Measurements from ENCODE around the gene PARD3B. TPM values are rescaled to one million over a fixed set of nuclear protein-coding genes. Genes with fewer than 3 reads are reported as not detected.

The PARD3B gene
- total RNA-seq, 1 experiment from 2014 or later: 2.0 TPM

DNA sequence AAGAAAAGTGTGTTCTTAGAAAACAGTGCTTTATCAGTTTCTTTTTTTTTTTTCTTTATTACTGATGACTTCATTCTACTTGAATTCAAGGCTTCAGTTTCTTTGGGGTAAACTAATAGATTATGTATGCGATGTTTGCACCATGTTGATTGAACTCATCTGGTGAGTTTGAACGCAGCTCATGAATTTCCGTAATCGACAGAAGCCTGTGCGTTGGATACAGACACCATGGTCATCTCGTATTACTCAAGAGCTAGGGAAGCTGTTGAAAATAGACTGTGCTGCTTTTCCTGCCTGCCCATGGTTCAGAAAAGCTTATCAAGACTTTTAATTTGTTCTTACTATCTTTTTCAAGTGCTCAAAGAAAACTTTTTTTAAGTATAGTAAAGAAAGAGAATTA is 951.5 kb downstream of the PARD3B start:
- Histone ChIP-seq H3K9me2 (ENCODE audit: insufficient read depth) (no peaks in the 10 kb centered on the region), H3K36me3 (ENCODE audit: control insufficient read depth in 1 of 2, insufficient read depth in 2 of 2, low read length in 2 of 2) (no peaks in the 10 kb centered on the region), H3K27ac (ENCODE audit: low read depth, low read length) (no peak overlapping the region), H3K9ac (ENCODE audit: low read length) (no peak overlapping the region), H2AFZ (ENCODE audit: low read depth, low read length, poor library complexity, severe bottlenecking) (no peak overlapping the region), H3K9me3 (ENCODE audit: control insufficient read depth in 1 of 2, insufficient read depth in 1 of 2, low read depth in 1 of 2, low read length in 2 of 2) (no peaks in the 10 kb centered on the region), H3K4me3 (replicated peaks in 1 of 2; ENCODE audit: low read depth in 1 of 2, low read length in 2 of 2) (no peak overlapping the region), H3K4me2 (ENCODE audit: low read length) (no peak overlapping the region), H3K4me1 (ENCODE audit: control insufficient read depth in 1 of 2, insufficient read depth in 2 of 2, low read length in 2 of 2) (no peaks in the 10 kb centered on the region), H4K20me1 (ENCODE audit: insufficient read depth) (no peaks in the 10 kb centered on the region), H3K79me2 (ENCODE audit: insufficient read depth, low read length) (no peaks in the 10 kb centered on the region), H3K27me3 (ENCODE audit: insufficient read depth, low read length) (peaks cover 4% of the 10 kb centered on the region; the same call in 1 of the 2 replicates)
- DNase-seq (ENCODE audit: low read depth, low spot score) (no peak), ATAC-seq (no peak)
- RAD21 ChIA-PET (ENCODE audit: low non-redundant PET in 1 of 2, low total read pairs in 2 of 2, uncharacterized antibody in 2 of 2, unreplicated experiment in 2 of 2): no interaction called here
- CTCF ChIA-PET: no interaction called here
- POLR2A ChIA-PET: no interaction called here
- intact Hi-C loops (cut with micrococcal nuclease): no loop called here
- BruUV-seq (replicated peaks): no TSS peak
- TF ChIP-seq ZNF274 (IDR thresholded peaks at IDR 0.05; ENCODE audit: low read depth, low read length): no peak
- TF ChIP-seq ZFX (IDR thresholded peaks at IDR 0.05): no peak
- no peak for TF ChIP-seq SP1 (IDR thresholded peaks at IDR 0.05; ENCODE audit: low read depth)
- no peak for TF ChIP-seq JUND (IDR thresholded peaks at IDR 0.05)
- TF ChIP-seq FOSL1 (IDR thresholded peaks at IDR 0.05; ENCODE audit: low read depth): no peak
- TF ChIP-seq EGR1 (IDR thresholded peaks at IDR 0.05; ENCODE audit: low read depth): no peak

DNA sequence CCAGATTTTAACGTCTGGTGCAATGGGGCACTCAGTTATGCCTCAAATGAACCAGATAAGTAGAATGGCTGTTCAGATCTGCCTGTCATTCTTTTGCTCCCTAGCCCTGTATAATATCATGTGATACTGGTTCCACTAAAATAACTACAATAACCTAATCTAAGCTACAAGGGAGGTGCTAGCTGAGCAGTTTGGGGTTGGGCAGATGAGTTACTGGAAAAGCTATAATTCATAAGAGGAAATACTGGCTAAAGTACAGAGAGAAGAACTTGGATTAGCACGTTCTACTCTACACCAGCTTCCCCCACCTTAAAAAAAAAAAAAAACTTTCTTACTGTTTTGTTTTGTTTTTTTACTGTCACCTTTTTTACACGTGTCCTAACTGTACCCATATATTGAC is 953.7 kb downstream of the PARD3B start:
- no peaks in the 10 kb centered on the region for H3K9me2 ChIP-seq (ENCODE audit: insufficient read depth)

More for the DNA sequence above, 953.7 kb downstream of the PARD3B start:
- Histone ChIP-seq H3K9ac (ENCODE audit: low read length) (no peak overlapping the region), H3K9me3 (ENCODE audit: control insufficient read depth in 1 of 2, insufficient read depth in 1 of 2, low read depth in 1 of 2, low read length in 2 of 2) (no peaks in the 10 kb centered on the region), H3K4me1 (ENCODE audit: control insufficient read depth in 1 of 2, insufficient read depth in 2 of 2, low read length in 2 of 2) (no peaks in the 10 kb centered on the region), H3K79me2 (ENCODE audit: insufficient read depth, low read length) (no peaks in the 10 kb centered on the region), H3K27ac (ENCODE audit: low read depth, low read length) (no peak overlapping the region), H3K4me3 (replicated peaks in 1 of 2; ENCODE audit: low read depth in 1 of 2, low read length in 2 of 2) (no peak overlapping the region), H3K4me2 (ENCODE audit: low read length) (no peak overlapping the region), H4K20me1 (ENCODE audit: insufficient read depth) (no peaks in the 10 kb centered on the region), H2AFZ (ENCODE audit: low read depth, low read length, poor library complexity, severe bottlenecking) (no peak overlapping the region), H3K36me3 (ENCODE audit: control insufficient read depth in 1 of 2, insufficient read depth in 2 of 2, low read length in 2 of 2) (no peaks in the 10 kb centered on the region), H3K27me3 (ENCODE audit: insufficient read depth, low read length) (peaks cover 4% of the 10 kb centered on the region; the same call in 1 of the 2 replicates)
- RAD21 ChIA-PET (ENCODE audit: low non-redundant PET in 1 of 2, low total read pairs in 2 of 2, uncharacterized antibody in 2 of 2, unreplicated experiment in 2 of 2): no interaction called here
- BruUV-seq (replicated peaks): no TSS peak
- DNase-seq (ENCODE audit: low read depth, low spot score) (no peak), ATAC-seq (no peak)
- TF ChIP-seq, protein P1, sequence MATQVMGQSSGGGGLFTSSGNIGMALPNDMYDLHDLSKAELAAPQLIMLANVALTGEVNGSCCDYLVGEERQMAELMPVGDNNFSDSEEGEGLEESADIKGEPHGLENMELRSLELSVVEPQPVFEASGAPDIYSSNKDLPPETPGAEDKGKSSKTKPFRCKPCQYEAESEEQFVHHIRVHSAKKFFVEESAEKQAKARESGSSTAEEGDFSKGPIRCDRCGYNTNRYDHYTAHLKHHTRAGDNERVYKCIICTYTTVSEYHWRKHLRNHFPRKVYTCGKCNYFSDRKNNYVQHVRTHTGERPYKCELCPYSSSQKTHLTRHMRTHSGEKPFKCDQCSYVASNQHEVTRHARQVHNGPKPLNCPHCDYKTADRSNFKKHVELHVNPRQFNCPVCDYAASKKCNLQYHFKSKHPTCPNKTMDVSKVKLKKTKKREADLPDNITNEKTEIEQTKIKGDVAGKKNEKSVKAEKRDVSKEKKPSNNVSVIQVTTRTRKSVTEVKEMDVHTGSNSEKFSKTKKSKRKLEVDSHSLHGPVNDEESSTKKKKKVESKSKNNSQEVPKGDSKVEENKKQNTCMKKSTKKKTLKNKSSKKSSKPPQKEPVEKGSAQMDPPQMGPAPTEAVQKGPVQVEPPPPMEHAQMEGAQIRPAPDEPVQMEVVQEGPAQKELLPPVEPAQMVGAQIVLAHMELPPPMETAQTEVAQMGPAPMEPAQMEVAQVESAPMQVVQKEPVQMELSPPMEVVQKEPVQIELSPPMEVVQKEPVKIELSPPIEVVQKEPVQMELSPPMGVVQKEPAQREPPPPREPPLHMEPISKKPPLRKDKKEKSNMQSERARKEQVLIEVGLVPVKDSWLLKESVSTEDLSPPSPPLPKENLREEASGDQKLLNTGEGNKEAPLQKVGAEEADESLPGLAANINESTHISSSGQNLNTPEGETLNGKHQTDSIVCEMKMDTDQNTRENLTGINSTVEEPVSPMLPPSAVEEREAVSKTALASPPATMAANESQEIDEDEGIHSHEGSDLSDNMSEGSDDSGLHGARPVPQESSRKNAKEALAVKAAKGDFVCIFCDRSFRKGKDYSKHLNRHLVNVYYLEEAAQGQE (IDR thresholded peaks at IDR 0.05; ENCODE audit: low read depth): no peak
- TF ChIP-seq, protein P2, sequence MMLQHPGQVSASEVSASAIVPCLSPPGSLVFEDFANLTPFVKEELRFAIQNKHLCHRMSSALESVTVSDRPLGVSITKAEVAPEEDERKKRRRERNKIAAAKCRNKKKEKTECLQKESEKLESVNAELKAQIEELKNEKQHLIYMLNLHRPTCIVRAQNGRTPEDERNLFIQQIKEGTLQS (IDR thresholded peaks at IDR 0.05): no peak
- TF ChIP-seq JUND (IDR thresholded peaks at IDR 0.05) (no peak), ZNF274 (IDR thresholded peaks at IDR 0.05; ENCODE audit: low read depth, low read length) (no peak), YY1 (IDR thresholded peaks at IDR 0.05; ENCODE audit: extremely low read depth, insufficient replicate concordance, low read depth, low read length) (no peak), RAD21 (IDR thresholded peaks at IDR 0.05; ENCODE audit: low read depth) (no peak), EZH2 (IDR thresholded peaks at IDR 0.05) (no peak), TCF7L2 (IDR thresholded peaks at IDR 0.05; ENCODE audit: borderline replicate concordance, extremely low read depth, insufficient read depth, insufficient read length) (no peak), ZFX (IDR thresholded peaks at IDR 0.05) (no peak), SP1 (IDR thresholded peaks at IDR 0.05; ENCODE audit: low read depth) (no peak), FOSL1 (IDR thresholded peaks at IDR 0.05; ENCODE audit: low read depth) (no peak), CBX3 (IDR thresholded peaks at IDR 0.05; ENCODE audit: low read depth) (no peak)
- TF ChIP-seq, protein P3, sequence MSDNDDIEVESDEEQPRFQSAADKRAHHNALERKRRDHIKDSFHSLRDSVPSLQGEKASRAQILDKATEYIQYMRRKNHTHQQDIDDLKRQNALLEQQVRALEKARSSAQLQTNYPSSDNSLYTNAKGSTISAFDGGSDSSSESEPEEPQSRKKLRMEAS (IDR thresholded peaks at IDR 0.05): no peak
- TF ChIP-seq, protein P4, sequence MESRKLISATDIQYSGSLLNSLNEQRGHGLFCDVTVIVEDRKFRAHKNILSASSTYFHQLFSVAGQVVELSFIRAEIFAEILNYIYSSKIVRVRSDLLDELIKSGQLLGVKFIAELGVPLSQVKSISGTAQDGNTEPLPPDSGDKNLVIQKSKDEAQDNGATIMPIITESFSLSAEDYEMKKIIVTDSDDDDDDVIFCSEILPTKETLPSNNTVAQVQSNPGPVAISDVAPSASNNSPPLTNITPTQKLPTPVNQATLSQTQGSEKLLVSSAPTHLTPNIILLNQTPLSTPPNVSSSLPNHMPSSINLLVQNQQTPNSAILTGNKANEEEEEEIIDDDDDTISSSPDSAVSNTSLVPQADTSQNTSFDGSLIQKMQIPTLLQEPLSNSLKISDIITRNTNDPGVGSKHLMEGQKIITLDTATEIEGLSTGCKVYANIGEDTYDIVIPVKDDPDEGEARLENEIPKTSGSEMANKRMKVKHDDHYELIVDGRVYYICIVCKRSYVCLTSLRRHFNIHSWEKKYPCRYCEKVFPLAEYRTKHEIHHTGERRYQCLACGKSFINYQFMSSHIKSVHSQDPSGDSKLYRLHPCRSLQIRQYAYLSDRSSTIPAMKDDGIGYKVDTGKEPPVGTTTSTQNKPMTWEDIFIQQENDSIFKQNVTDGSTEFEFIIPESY (IDR thresholded peaks at IDR 0.05; ENCODE audit: extremely low read depth, insufficient replicate concordance, low read length): no peak
- POLR2A ChIA-PET: no interaction called here
- intact Hi-C loops (cut with micrococcal nuclease): no loop called here
- CTCF ChIA-PET: no interaction called here
